ENCODE measurements around the gene CALR. TPM values are rescaled to one million over a fixed set of nuclear protein-coding genes. Genes with fewer than 3 reads are reported as not detected.
A peak's percentile ranks its signal among the peaks of the same experiment; 100 is the strongest.

Gene CALR
- total RNA-seq, 1 donor from 2014 or later, result 984 TPM

- intact Hi-C loops (cut with micrococcal nuclease), result loop anchor here (1.0 kb wide), 1 partner anchor 78 kb away; no protein-coding TSS in a partner anchor
- H3K9me3 Mint-ChIP-seq, result no peaks in the 10 kb centered on the region
- no peaks in the 10 kb centered on the region for H3K36me3 Mint-ChIP-seq (ENCODE audit: low read depth)
- DNase-seq (ENCODE audit: low spot score), result no peak
- no peak overlapping the region for H3K27ac Mint-ChIP-seq
- H3K27me3 Mint-ChIP-seq (ENCODE audit: low read depth), result peaks cover 5% of the 10 kb centered on the region
- H3K4me3 Mint-ChIP-seq (ENCODE audit: low read depth), result no peak overlapping the region
- no peaks in the 10 kb centered on the region for H3K4me1 Mint-ChIP-seq (ENCODE audit: low read depth)
Observed at GRCh38 chr19:12983091-12983490, 44.7 kb downstream of the CALR start.

GRCh38 chr19:12983542-12984142, 45.2 kb downstream of the CALR start:
- H3K9me3 Mint-ChIP-seq, result no peaks in the 10 kb centered on the region
- no peaks in the 10 kb centered on the region for H3K4me1 Mint-ChIP-seq (ENCODE audit: low read depth)
- H3K27ac Mint-ChIP-seq, result no peak overlapping the region
- peaks cover 5% of the 10 kb centered on the region for H3K27me3 Mint-ChIP-seq (ENCODE audit: low read depth)
- peak; percentile 77 for DNase-seq (ENCODE audit: low spot score)
- H3K4me3 Mint-ChIP-seq (ENCODE audit: low read depth), result no peak overlapping the region
- intact Hi-C loops (cut with micrococcal nuclease), result loop anchor here (1.0 kb wide), 1 partner anchor 78 kb away; no protein-coding TSS in a partner anchor
- H3K36me3 Mint-ChIP-seq (ENCODE audit: low read depth), result no peaks in the 10 kb centered on the region

- Mint-ChIP-seq H3K9me3 (no peaks in the 10 kb centered on the region), H3K27ac (no peak overlapping the region), H3K4me3 (ENCODE audit: low read depth) (no peak overlapping the region), H3K4me1 (ENCODE audit: low read depth) (no peaks in the 10 kb centered on the region), H3K36me3 (ENCODE audit: low read depth) (no peaks in the 10 kb centered on the region), H3K27me3 (ENCODE audit: low read depth) (peaks cover 5% of the 10 kb centered on the region)
- intact Hi-C loops (cut with micrococcal nuclease), result no loop called here
- no peak for DNase-seq (ENCODE audit: low spot score)
Observed at GRCh38 chr19:12984143-12984627, 45.8 kb downstream of the CALR start.

- Mint-ChIP-seq H3K9me3 (no peaks in the 10 kb centered on the region), H3K27ac (no peak overlapping the region), H3K4me1 (ENCODE audit: low read depth) (no peaks in the 10 kb centered on the region), H3K36me3 (ENCODE audit: low read depth) (no peaks in the 10 kb centered on the region), H3K4me3 (ENCODE audit: low read depth) (no peak overlapping the region), H3K27me3 (ENCODE audit: low read depth) (peaks cover 5% of the 10 kb centered on the region)
- no peak for DNase-seq (ENCODE audit: low spot score)
- intact Hi-C loops (cut with micrococcal nuclease), result no loop called here
Observed at GRCh38 chr19:12984683-12985048, 46.3 kb downstream of the CALR start.

GRCh38 chr19:12985049-12985776, 46.8 kb downstream of the CALR start:
- intact Hi-C loops (cut with micrococcal nuclease), result no loop called here
- DNase-seq (ENCODE audit: low spot score), result no peak
- H3K4me3 Mint-ChIP-seq (ENCODE audit: low read depth), result no peak overlapping the region
- peaks cover 5% of the 10 kb centered on the region for H3K27me3 Mint-ChIP-seq (ENCODE audit: low read depth)
- H3K9me3 Mint-ChIP-seq, result no peaks in the 10 kb centered on the region
- H3K36me3 Mint-ChIP-seq (ENCODE audit: low read depth), result no peaks in the 10 kb centered on the region
- H3K4me1 Mint-ChIP-seq (ENCODE audit: low read depth), result no peaks in the 10 kb centered on the region
- H3K27ac Mint-ChIP-seq, result no peak overlapping the region

- Mint-ChIP-seq H3K27me3 (ENCODE audit: low read depth) (peaks cover 5% of the 10 kb centered on the region), H3K4me3 (ENCODE audit: low read depth) (no peak overlapping the region), H3K27ac (no peak overlapping the region), H3K36me3 (ENCODE audit: low read depth) (no peaks in the 10 kb centered on the region), H3K9me3 (no peaks in the 10 kb centered on the region), H3K4me1 (ENCODE audit: low read depth) (no peaks in the 10 kb centered on the region)
- DNase-seq (ENCODE audit: low spot score), result no peak
- intact Hi-C loops (cut with micrococcal nuclease), result no loop called here
Observed at GRCh38 chr19:12986726-12987125, 48.3 kb downstream of the CALR start.

GRCh38 chr19:12987190-12987589, 48.8 kb downstream of the CALR start:
- peaks cover 5% of the 10 kb centered on the region for H3K27me3 Mint-ChIP-seq (ENCODE audit: low read depth)
- no peak overlapping the region for H3K4me3 Mint-ChIP-seq (ENCODE audit: low read depth)
- no peaks in the 10 kb centered on the region for H3K4me1 Mint-ChIP-seq (ENCODE audit: low read depth)
- no peaks in the 10 kb centered on the region for H3K9me3 Mint-ChIP-seq
- intact Hi-C loops (cut with micrococcal nuclease), result no loop called here
- H3K27ac Mint-ChIP-seq, result no peak overlapping the region
- DNase-seq (ENCODE audit: low spot score), result no peak
- no peaks in the 10 kb centered on the region for H3K36me3 Mint-ChIP-seq (ENCODE audit: low read depth)

GRCh38 chr19:12987781-12988180, 49.4 kb downstream of the CALR start:
- Mint-ChIP-seq H3K27me3 (ENCODE audit: low read depth) (peaks cover 5% of the 10 kb centered on the region), H3K9me3 (no peaks in the 10 kb centered on the region), H3K4me1 (ENCODE audit: low read depth) (no peaks in the 10 kb centered on the region), H3K27ac (no peak overlapping the region), H3K36me3 (ENCODE audit: low read depth) (no peaks in the 10 kb centered on the region), H3K4me3 (ENCODE audit: low read depth) (no peak overlapping the region)
- no peak for DNase-seq (ENCODE audit: low spot score)
- intact Hi-C loops (cut with micrococcal nuclease), result no loop called here

GRCh38 chr19:12990431-12990830, 52.0 kb downstream of the CALR start:
- no peaks in the 10 kb centered on the region for H3K36me3 Mint-ChIP-seq (ENCODE audit: low read depth)
- intact Hi-C loops (cut with micrococcal nuclease), result no loop called here
- H3K4me1 Mint-ChIP-seq (ENCODE audit: low read depth), result peaks cover 5% of the 10 kb centered on the region
- no peak overlapping the region for H3K27ac Mint-ChIP-seq
- H3K4me3 Mint-ChIP-seq (ENCODE audit: low read depth), result no peak overlapping the region
- peaks cover 21% of the 10 kb centered on the region for H3K27me3 Mint-ChIP-seq (ENCODE audit: low read depth)
- no peak for DNase-seq (ENCODE audit: low spot score)
- H3K9me3 Mint-ChIP-seq, result no peaks in the 10 kb centered on the region

GRCh38 chr19:12990853-12991252, 52.4 kb downstream of the CALR start:
- Mint-ChIP-seq H3K27me3 (ENCODE audit: low read depth) (peaks cover 20% of the 10 kb centered on the region), H3K9me3 (no peaks in the 10 kb centered on the region), H3K4me1 (ENCODE audit: low read depth) (peaks cover 5% of the 10 kb centered on the region), H3K4me3 (ENCODE audit: low read depth) (no peak overlapping the region), H3K36me3 (ENCODE audit: low read depth) (no peaks in the 10 kb centered on the region), H3K27ac (no peak overlapping the region)
- no peak for DNase-seq (ENCODE audit: low spot score)
- intact Hi-C loops (cut with micrococcal nuclease), result no loop called here

GRCh38 chr19:12991296-12991695, 52.9 kb downstream of the CALR start:
- Mint-ChIP-seq H3K4me1 (ENCODE audit: low read depth) (peaks cover 5% of the 10 kb centered on the region), H3K27me3 (ENCODE audit: low read depth) (peaks cover 23% of the 10 kb centered on the region), H3K9me3 (no peaks in the 10 kb centered on the region), H3K36me3 (ENCODE audit: low read depth) (no peaks in the 10 kb centered on the region), H3K4me3 (ENCODE audit: low read depth) (no peak overlapping the region), H3K27ac (no peak overlapping the region)
- intact Hi-C loops (cut with micrococcal nuclease), result no loop called here
- no peak for DNase-seq (ENCODE audit: low spot score)

- DNase-seq (ENCODE audit: low spot score), result no peak
- Mint-ChIP-seq H3K4me1 (ENCODE audit: low read depth) (peaks cover 5% of the 10 kb centered on the region), H3K4me3 (ENCODE audit: low read depth) (no peak overlapping the region), H3K27ac (no peak overlapping the region), H3K36me3 (ENCODE audit: low read depth) (no peaks in the 10 kb centered on the region), H3K27me3 (ENCODE audit: low read depth) (peaks cover 29% of the 10 kb centered on the region), H3K9me3 (no peaks in the 10 kb centered on the region)
- intact Hi-C loops (cut with micrococcal nuclease), result no loop called here
Observed at GRCh38 chr19:12992729-12993128, 54.3 kb downstream of the CALR start.

GRCh38 chr19:12993562-12993961, 55.2 kb downstream of the CALR start:
- H3K4me3 Mint-ChIP-seq (ENCODE audit: low read depth), result no peak overlapping the region
- no peaks in the 10 kb centered on the region for H3K36me3 Mint-ChIP-seq (ENCODE audit: low read depth)
- H3K27ac Mint-ChIP-seq, result no peak overlapping the region
- intact Hi-C loops (cut with micrococcal nuclease), result no loop called here
- no peak for DNase-seq (ENCODE audit: low spot score)
- H3K27me3 Mint-ChIP-seq (ENCODE audit: low read depth), result peaks cover 34% of the 10 kb centered on the region
- peaks cover 5% of the 10 kb centered on the region for H3K4me1 Mint-ChIP-seq (ENCODE audit: low read depth)
- H3K9me3 Mint-ChIP-seq, result no peaks in the 10 kb centered on the region
